Thyroid gland (tissue), 4 donors: ENCODE measurements around the gene SEMA4D.

Experiments used
- POLR2A ChIP-seq, 2 donors: fragments of 450-650 bp; IDR thresholded peaks; one replicate each; pipeline ENCODE4 v1.6.1; 2017; ENCODE audit warnings: antibody characterized with exemption in 2 of 2, mild to moderate bottlenecking in 2 of 2, moderate library complexity in 1 of 2
- TF ChIP-seq, protein P1 (sequence below), 6 experiments: fragments of 200-600 bp in 3 of 6; fragments of 450-650 bp in 3 of 6; sonication (generic) in 3 of 6; IDR thresholded peaks; one replicate each; pipeline ENCODE4 v1.5.1; 2016 to 2019; ENCODE audit warnings: antibody characterized with exemption in 6 of 6, mild to moderate bottlenecking in 2 of 6, inconsistent platforms in 1 of 6, moderate library complexity in 1 of 6

DNA sequence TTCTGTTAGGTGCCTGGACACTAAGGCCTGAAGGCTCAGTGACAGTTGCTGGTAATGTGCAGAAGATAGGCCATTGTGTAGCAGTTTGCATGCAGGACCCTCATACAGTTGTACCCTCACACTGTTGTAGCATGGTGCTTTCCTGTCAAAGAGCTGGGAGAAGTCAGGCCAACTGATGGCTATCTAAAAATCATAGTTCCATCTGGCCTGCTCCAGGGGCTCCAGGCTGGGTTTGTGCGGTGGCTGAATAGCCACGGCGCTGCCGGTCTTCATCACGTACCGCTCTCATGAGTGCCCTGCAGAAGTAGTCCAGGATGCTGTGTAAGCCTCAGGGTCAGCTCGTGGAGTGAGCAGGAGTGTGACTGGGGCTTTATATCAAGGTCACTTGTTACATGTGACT, 167.4 kb downstream of the SEMA4D start:
- TF ChIP-seq, protein P1, sequence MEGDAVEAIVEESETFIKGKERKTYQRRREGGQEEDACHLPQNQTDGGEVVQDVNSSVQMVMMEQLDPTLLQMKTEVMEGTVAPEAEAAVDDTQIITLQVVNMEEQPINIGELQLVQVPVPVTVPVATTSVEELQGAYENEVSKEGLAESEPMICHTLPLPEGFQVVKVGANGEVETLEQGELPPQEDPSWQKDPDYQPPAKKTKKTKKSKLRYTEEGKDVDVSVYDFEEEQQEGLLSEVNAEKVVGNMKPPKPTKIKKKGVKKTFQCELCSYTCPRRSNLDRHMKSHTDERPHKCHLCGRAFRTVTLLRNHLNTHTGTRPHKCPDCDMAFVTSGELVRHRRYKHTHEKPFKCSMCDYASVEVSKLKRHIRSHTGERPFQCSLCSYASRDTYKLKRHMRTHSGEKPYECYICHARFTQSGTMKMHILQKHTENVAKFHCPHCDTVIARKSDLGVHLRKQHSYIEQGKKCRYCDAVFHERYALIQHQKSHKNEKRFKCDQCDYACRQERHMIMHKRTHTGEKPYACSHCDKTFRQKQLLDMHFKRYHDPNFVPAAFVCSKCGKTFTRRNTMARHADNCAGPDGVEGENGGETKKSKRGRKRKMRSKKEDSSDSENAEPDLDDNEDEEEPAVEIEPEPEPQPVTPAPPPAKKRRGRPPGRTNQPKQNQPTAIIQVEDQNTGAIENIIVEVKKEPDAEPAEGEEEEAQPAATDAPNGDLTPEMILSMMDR (IDR thresholded peaks at IDR 0.05) = no peak
- no peak for TF ChIP-seq POLR2A (IDR thresholded peaks at IDR 0.05)
